T-cell (primary cell): ENCODE data around the gene UBAC2. TPM values are rescaled to one million over a fixed set of nuclear protein-coding genes. Genes with fewer than 3 reads are reported as not detected.

ENCODE experiments used
- ATAC-seq, 4 experiments: fragments of 200-7000 bp in 3 of 4; fragments of 150-1000 bp in 1 of 4; cut with Tn5 transposase; replicated peaks in 1 of 4; 1 replicate in 3 of 4; 2 replicates in 1 of 4; pipeline ENCODE4 v1.10.0; 2021; ENCODE audit warnings: moderate library complexity in 3 of 4, mild to moderate bottlenecking in 2 of 4, moderate number of reproducible peaks in 1 of 4
- CTCF ChIA-PET, 2 donors: fragments of 300-600 bp; sonication (Branson Sonifier 250); formaldehyde crosslinking; loops; one replicate each; lab custom pipeline; 2022; ENCODE audit warnings: antibody characterized with exemption in 2 of 2; lab: Charles Lee
- POLR2A ChIA-PET, 2 donors: fragments of 300-600 bp; sonication (Branson Sonifier 250); formaldehyde crosslinking; loops; one replicate each; lab custom pipeline; 2022; ENCODE audit warnings: antibody characterized with exemption in 2 of 2; lab: Charles Lee
- DNase-seq, 35 experiments: peaks; one replicate each; pipeline versions ENCODE4 v3.0.0 to v3.0.0-alpha.2; 2013 to 2023
- H3K27ac ChIP-seq: one replicate; pipeline ENCODE4 v1.5.1; 2013; ENCODE audit warnings: low read length
- H3K27me3 ChIP-seq, 2 experiments: replicated peaks in 1 of 2; 1 replicate in 1 of 2; 2 replicates in 1 of 2; pipeline versions ENCODE4 v1.6.1 to v1.7.0; 2013; ENCODE audit warnings: low read length in 1 of 2, mixed read lengths in 1 of 2; ENCODE audit not compliant: control insufficient read depth in 2 of 2, insufficient read depth in 2 of 2; ENCODE audit errors: extremely low read depth in 1 of 2
- H3K36me3 ChIP-seq, 2 donors: 1 replicate in 1 of 2; 2 replicates in 1 of 2; pipeline versions ENCODE4 v1.6.1 to v1.7.0; 2013; ENCODE audit warnings: low read length in 1 of 2; ENCODE audit not compliant: control insufficient read depth in 2 of 2, insufficient read depth in 1 of 2; ENCODE audit errors: extremely low read depth in 1 of 2
- H3K4me1 ChIP-seq, 2 experiments: 1 replicate in 1 of 2; 2 replicates in 1 of 2; pipeline versions ENCODE4 v1.6.1 to v1.7.0; 2013; ENCODE audit warnings: low read length in 2 of 2, mixed read lengths in 1 of 2; ENCODE audit not compliant: insufficient read depth in 2 of 2, control insufficient read depth in 1 of 2; ENCODE audit errors: extremely low read depth in 1 of 2
- H3K4me3 ChIP-seq, 2 donors: 1 replicate in 1 of 2; 2 replicates in 1 of 2; pipeline versions ENCODE4 v1.5.1 to v1.7.0; 2013; ENCODE audit warnings: mild to moderate bottlenecking in 2 of 2, low read length in 1 of 2, moderate library complexity in 1 of 2; ENCODE audit not compliant: control insufficient read depth in 1 of 2; ENCODE audit errors: extremely low read depth in 1 of 2
- H3K9me3 ChIP-seq: 2 replicates; pipeline ENCODE4 v1.7.0; 2013
- H3K27ac Mint-ChIP-seq, 2 donors: one replicate each; pipeline ENCODE4 v1.8.0; 2020 to 2021; ENCODE audit warnings: mild to moderate bottlenecking in 2 of 2, mixed read lengths in 2 of 2
- H3K27me3 Mint-ChIP-seq, 2 donors: one replicate each; pipeline ENCODE4 v1.8.0; 2021 to 2022; ENCODE audit warnings: mixed read lengths in 2 of 2
- H3K36me3 Mint-ChIP-seq: one replicate; pipeline ENCODE4 v1.8.0; 2021; ENCODE audit warnings: mixed read lengths
- H3K4me1 Mint-ChIP-seq, 3 donors: one replicate each; pipeline ENCODE4 v1.8.0; 2020 to 2022; ENCODE audit warnings: mixed read lengths in 3 of 3, mild to moderate bottlenecking in 1 of 3
- H3K4me3 Mint-ChIP-seq, 3 donors: one replicate each; pipeline ENCODE4 v1.8.0; 2020 to 2022; ENCODE audit warnings: mild to moderate bottlenecking in 3 of 3, mixed read lengths in 3 of 3, moderate library complexity in 3 of 3
- H3K9me3 Mint-ChIP-seq, 3 donors: one replicate each; pipeline ENCODE4 v1.8.0; 2020 to 2022; ENCODE audit warnings: mixed read lengths in 3 of 3
- WGBS: methylation state at CpG from one replicate; pipeline ENCODE4 v1.1.5; 2013; ENCODE audit warnings: missing lambda C conversion rate; ENCODE audit not compliant: insufficient coverage; 5-methylcytosine and 5-hydroxymethylcytosine counted together
- total RNA-seq, 35 experiments: library from RNA in 6 of 35; stranded (reverse) in 6 of 35; fragments of 120-200 nt in 1 of 35; gene quantifications; one replicate each; pipeline versions ENCODE4 v1.2.1 to v1.2.4 and lab custom pipeline; 2013 to 2026

Gene UBAC2
- total RNA-seq, 5 donors from 2014 or later (not counting 1 experiment from before 2014, with no cell fraction given) = 83.3 to 99.3 (median 84.9) TPM

DNA sequence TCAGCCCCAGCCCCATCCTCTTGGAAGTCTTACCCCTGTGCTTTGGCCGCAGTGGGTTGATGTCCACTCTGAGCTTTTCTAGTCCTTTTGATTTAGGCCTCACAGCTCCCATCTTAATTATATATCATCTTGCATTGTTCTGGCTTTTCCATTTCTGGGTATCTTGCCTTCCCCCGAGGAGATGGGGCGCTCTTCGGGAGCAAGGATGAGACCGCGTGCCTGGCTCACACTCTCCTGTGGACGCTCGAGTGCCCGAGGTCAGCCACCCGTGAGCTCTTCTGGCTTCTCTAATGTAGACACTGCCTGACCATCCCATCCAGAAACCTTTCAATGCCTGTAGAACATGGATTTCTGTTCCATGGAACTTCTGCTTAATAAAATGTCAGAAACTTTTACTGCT, 160.0 kb downstream of the UBAC2 start:
- Mint-ChIP-seq H3K27me3 (no peaks in the 10 kb centered on the region), H3K4me1 (peaks cover 90 to 100% (median 95%) of the 10 kb centered on the region in 3 donors), H3K36me3 (peaks cover 43% of the 10 kb centered on the region), H3K9me3 (no peaks in the 10 kb centered on the region), H3K4me3 (peak overlapping the region; percentile 57 to 73 (median 60)), H3K27ac (peak overlapping the region; percentile 99)
- DNase-seq (no peak), ATAC-seq (no peak)
- CTCF ChIA-PET = interaction anchor here (0.5 to 3.1 kb wide), 9 partner anchors 14 to 95 kb away, joined by 3 to 21 read pairs (median 4); no protein-coding TSS in a partner anchor
- Histone ChIP-seq H3K27me3 (no peaks in the 10 kb centered on the region), H3K9me3 (no peaks in the 10 kb centered on the region), H3K36me3 (peaks cover 3 to 9% of the 10 kb centered on the region in 2 donors), H3K4me1 (peaks cover 68 to 81% of the 10 kb centered on the region in 2 experiments), H3K27ac (peak overlapping the region; percentile 100), H3K4me3 (no peak overlapping the region)
- WGBS = 100% methylated on average over 6 of the region's 10 CpGs
- POLR2A ChIA-PET = interaction anchor here (0.5 to 2.6 kb wide), 13 partner anchors 8 to 95 kb away, joined by 3 to 16 read pairs (median 4); no protein-coding TSS in a partner anchor

DNA sequence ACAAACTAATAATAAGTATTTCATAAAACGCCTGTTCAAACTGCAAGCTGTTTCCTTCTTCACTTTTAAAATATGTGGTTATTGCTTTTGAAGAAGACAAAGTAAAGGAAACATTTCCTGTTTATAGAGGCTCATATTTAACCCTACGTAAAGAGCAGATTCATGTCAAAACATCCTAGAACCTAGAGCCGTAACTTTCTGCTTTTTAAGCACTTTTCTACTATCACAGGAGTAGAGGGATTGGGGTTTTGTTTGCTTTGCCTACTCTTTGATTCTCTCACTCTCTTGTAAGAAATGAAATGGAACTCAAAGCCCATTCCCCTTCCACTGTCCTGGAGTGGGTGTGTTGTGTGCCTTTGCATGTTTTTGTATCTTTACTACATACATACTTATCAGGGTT, 160.5 kb downstream of the UBAC2 start:
- no peak overlapping the region for H3K4me3 ChIP-seq

DNA sequence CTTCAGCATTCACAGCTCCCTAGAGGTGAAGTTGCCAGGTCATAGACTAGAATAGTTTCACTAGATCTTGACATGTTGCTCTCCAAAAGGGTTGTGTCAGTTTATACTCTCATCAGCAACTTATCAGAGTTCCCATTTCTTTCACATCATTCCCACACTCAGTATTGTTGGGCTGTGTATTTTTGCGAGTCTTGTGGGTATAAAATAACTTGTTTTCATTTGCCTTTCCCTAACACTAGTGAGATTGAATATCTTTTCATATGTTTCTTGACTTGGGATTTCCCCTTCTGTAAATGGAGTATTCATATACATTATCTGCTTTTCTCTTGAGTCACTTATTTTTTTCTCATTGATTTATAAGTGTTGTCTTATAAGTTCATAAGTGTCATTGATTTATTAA, 161.7 kb downstream of the UBAC2 start:
- DNase-seq (peak in 1 of 35 experiments; percentile 40), ATAC-seq (no peak)
- H3K27me3 ChIP-seq = no peaks in the 10 kb centered on the region
- ChIA-PET POLR2A (interaction anchor here (0.7 to 2.6 kb wide), 3 partner anchors 8 to 19 kb away, joined by 3 to 16 read pairs (median 4); no protein-coding TSS in a partner anchor), CTCF (no interaction called here)
- peaks cover 3 to 7% of the 10 kb centered on the region in 2 donors for H3K36me3 ChIP-seq
- H3K9me3 ChIP-seq = no peaks in the 10 kb centered on the region
- Mint-ChIP-seq H3K27me3 (no peaks in the 10 kb centered on the region), H3K4me3 (peak overlapping the region in 2 of 3 donors; percentile 29 to 52), H3K27ac (peak overlapping the region; percentile 94 to 96), H3K4me1 (peaks cover 90 to 100% (median 94%) of the 10 kb centered on the region in 3 donors), H3K36me3 (peaks cover 50% of the 10 kb centered on the region), H3K9me3 (no peaks in the 10 kb centered on the region)
- H3K27ac ChIP-seq = peak overlapping the region; percentile 100
- no peak overlapping the region for H3K4me3 ChIP-seq
- peaks cover 68 to 81% of the 10 kb centered on the region in 2 experiments for H3K4me1 ChIP-seq
- no CpG with 5 or more reads among the region's 1 CpG for WGBS

More for the DNA sequence above, 160.5 kb downstream of the UBAC2 start:
- Mint-ChIP-seq H3K4me1 (peaks cover 90 to 100% (median 95%) of the 10 kb centered on the region in 3 donors), H3K27me3 (no peaks in the 10 kb centered on the region), H3K4me3 (peak overlapping the region; percentile 68 to 73 (median 68)), H3K9me3 (no peaks in the 10 kb centered on the region), H3K36me3 (peaks cover 48% of the 10 kb centered on the region), H3K27ac (peak overlapping the region; percentile 99)
- no CpG with 5 or more reads among the region's 3 CpGs for WGBS
- Histone ChIP-seq H3K36me3 (peaks cover 3 to 9% of the 10 kb centered on the region in 2 donors), H3K4me1 (peaks cover 68 to 81% of the 10 kb centered on the region in 2 experiments), H3K27ac (peak overlapping the region; percentile 100), H3K27me3 (no peaks in the 10 kb centered on the region), H3K9me3 (no peaks in the 10 kb centered on the region)
- DNase-seq (peak in 2 of 35 experiments; percentile 47 to 66), ATAC-seq (peak; percentile 54 to 60 (median 58))
- POLR2A ChIA-PET = interaction anchor here (0.6 to 2.6 kb wide), 10 partner anchors 9 to 79 kb away, joined by 3 to 16 read pairs (median 4); no protein-coding TSS in a partner anchor
- CTCF ChIA-PET = interaction anchor here (0.6 to 3.1 kb wide), 9 partner anchors 14 to 95 kb away, joined by 3 to 21 read pairs (median 4); no protein-coding TSS in a partner anchor

DNA sequence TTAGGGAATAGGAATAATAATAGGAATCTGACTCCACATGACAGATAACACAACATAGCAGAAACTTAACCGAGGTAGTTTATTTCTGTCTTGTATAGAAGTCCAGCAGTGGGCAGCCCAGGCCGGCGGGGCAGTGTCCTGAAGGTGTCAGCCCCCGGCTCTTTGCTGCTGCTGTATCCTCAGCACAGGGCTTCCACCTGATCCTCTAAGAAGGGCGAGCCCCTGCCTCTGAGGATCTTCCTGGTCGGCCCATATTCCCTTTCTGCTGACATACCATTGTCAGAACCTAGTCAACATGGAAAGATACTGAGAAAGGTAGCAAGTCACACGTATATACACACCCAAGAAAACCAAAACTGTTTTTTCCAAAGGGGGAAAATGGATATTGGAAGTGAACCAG, 162.7 kb downstream of the UBAC2 start:
- ATAC-seq (no peak), DNase-seq (no peak)
- Mint-ChIP-seq H3K9me3 (no peaks in the 10 kb centered on the region), H3K36me3 (peaks cover 55% of the 10 kb centered on the region), H3K4me3 (peak overlapping the region in 1 of 3 donors; percentile 52), H3K27ac (peak overlapping the region; percentile 94 to 96), H3K27me3 (no peaks in the 10 kb centered on the region), H3K4me1 (peaks cover 91 to 100% (median 96%) of the 10 kb centered on the region in 3 donors)
- 95% methylated on average over 3 of the region's 7 CpGs for WGBS
- H3K9me3 ChIP-seq = no peaks in the 10 kb centered on the region
- H3K27me3 ChIP-seq = no peaks in the 10 kb centered on the region
- H3K27ac ChIP-seq = peak overlapping the region; percentile 100
- peaks cover 65 to 80% of the 10 kb centered on the region in 2 experiments for H3K4me1 ChIP-seq
- CTCF ChIA-PET = no interaction called here
- POLR2A ChIA-PET = interaction anchor here in 1 of 2 donors (0.6 to 1.5 kb wide), 2 partner anchors 9 to 187 kb away, joined by 4 to 6 read pairs; no protein-coding TSS in a partner anchor
- no peak overlapping the region for H3K4me3 ChIP-seq
- H3K36me3 ChIP-seq = peaks cover 0 to 12% of the 10 kb centered on the region in 2 donors

DNA sequence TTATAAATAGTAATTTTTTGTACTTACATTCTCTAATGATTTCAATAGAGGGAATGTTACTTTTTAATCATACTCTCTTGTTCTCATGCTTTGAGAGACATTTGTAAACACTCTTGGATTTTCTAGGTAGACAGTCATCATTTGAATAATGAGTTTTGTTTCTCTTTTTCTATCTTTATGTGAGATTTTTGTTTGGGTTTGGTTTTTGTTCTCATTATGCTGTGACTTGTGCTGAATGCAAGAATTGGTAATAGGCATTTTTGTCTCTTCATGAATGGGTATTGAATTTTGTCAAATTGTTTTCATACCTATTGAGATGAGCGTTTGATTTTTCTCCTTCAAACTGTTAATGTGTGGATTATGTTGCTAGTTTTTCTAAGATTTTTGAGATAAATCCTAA, 163.3 kb downstream of the UBAC2 start:
- H3K4me3 ChIP-seq = no peak overlapping the region
- ATAC-seq = no peak
- H3K4me1 ChIP-seq = peaks cover 64 to 74% of the 10 kb centered on the region in 2 experiments
- H3K27ac Mint-ChIP-seq = peak overlapping the region; percentile 94 to 96
- H3K36me3 Mint-ChIP-seq = peaks cover 53% of the 10 kb centered on the region
- WGBS = no CpG with 5 or more reads among the region's 1 CpG
- no peak for DNase-seq
- no peak overlapping the region for H3K4me3 Mint-ChIP-seq
- peaks cover 90 to 99% (median 94%) of the 10 kb centered on the region in 3 donors for H3K4me1 Mint-ChIP-seq
- ChIA-PET POLR2A (no interaction called here), CTCF (no interaction called here)
- no peaks in the 10 kb centered on the region for H3K27me3 Mint-ChIP-seq
- H3K27me3 ChIP-seq = no peaks in the 10 kb centered on the region
- peaks cover 0 to 14% of the 10 kb centered on the region in 2 donors for H3K36me3 ChIP-seq
- H3K9me3 Mint-ChIP-seq = no peaks in the 10 kb centered on the region
- H3K9me3 ChIP-seq = no peaks in the 10 kb centered on the region
- peak overlapping the region; percentile 100 for H3K27ac ChIP-seq

DNA sequence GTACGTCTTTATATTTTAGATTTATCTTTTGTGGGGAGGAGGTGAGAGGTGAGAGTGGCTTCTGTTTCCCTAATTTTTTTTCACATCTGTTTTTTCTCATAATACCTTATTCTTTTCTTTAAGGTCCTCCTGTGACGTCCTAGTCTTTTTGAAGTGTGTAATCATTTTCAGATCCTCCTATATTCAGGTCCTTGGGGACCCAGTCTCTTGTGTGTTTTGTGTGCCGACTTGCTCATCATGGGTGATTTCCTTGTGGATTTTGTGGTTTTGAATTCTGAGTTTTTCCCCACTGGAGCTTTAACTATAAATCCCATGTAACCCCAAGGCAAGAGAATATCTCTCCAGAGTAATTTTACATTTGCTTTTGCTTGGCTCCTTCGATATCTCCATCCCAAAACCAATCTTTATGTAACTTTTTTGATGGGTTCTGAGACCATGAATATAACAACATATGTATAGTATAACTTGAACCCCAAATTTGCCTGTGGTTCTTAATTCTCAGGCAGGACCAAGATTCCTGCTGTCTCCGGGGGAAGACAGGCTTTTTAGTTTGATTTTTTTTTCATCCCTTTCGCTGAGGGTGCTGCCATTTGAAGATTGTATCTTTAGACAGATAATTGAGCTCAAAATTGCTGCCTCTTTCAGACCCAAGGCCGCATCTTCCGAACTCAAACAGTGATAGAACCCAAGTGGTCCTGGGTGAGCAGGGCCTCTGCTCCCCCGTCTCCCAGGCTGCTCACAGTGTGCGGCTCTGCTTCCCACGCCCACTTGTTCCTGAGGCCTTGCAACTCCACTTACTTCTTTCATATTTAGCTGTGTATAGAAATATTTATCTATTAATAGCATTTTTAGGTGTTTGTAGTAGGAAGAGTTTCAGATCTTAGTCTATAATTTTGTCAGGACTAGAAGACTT, 165.7 kb downstream of the UBAC2 start:
- Mint-ChIP-seq H3K27ac (peak overlapping the region; percentile 98), H3K4me3 (peak overlapping the region; percentile 26 to 76 (median 67)), H3K36me3 (peaks cover 46% of the 10 kb centered on the region), H3K4me1 (peaks cover 90 to 94% (median 91%) of the 10 kb centered on the region in 3 donors), H3K9me3 (no peaks in the 10 kb centered on the region), H3K27me3 (no peaks in the 10 kb centered on the region)
- POLR2A ChIA-PET = interaction anchor here (0.7 to 1.9 kb wide), 10 partner anchors 9 to 349 kb away, joined by 3 to 6 read pairs (median 4); no protein-coding TSS in a partner anchor
- no peaks in the 10 kb centered on the region for H3K9me3 ChIP-seq
- peak overlapping the region; percentile 84 for H3K27ac ChIP-seq
- H3K27me3 ChIP-seq = no peaks in the 10 kb centered on the region
- WGBS = 41% methylated on average over 2 of the region's 11 CpGs
- no peak overlapping the region for H3K4me3 ChIP-seq
- ATAC-seq (no peak), DNase-seq (peak in 1 of 35 experiments; percentile 41)
- peaks cover 50 to 70% of the 10 kb centered on the region in 2 experiments for H3K4me1 ChIP-seq
- peaks cover 0 to 21% of the 10 kb centered on the region in 2 donors for H3K36me3 ChIP-seq
- CTCF ChIA-PET = interaction anchor here (0.7 to 2.3 kb wide), 11 partner anchors 10 to 100 kb away, joined by 3 to 15 read pairs (median 3); no protein-coding TSS in a partner anchor
